ENCODE data around the gene CXCR4.

The CXCR4 gene

GRCh38 chr2:136133176-136133575 is 15.2 kb upstream of the CXCR4 start:
- DNase-seq: no peak
- in situ Hi-C loops (cut with HindIII; ENCODE audit: low pct_ligation_motif_present, low pct_unique_long_range_greater_than_20kb, low sequenced_read_pairs): no loop called here

GRCh38 chr2:136132825-136133155 is 14.8 kb upstream of the CXCR4 start:
- no peak for DNase-seq
- in situ Hi-C loops (cut with HindIII; ENCODE audit: low pct_ligation_motif_present, low pct_unique_long_range_greater_than_20kb, low sequenced_read_pairs): no loop called here

- no peak for DNase-seq
- in situ Hi-C loops (cut with HindIII; ENCODE audit: low pct_ligation_motif_present, low pct_unique_long_range_greater_than_20kb, low sequenced_read_pairs): no loop called here
Observed at GRCh38 chr2:136131961-136132824, 14.2 kb upstream of the CXCR4 start.

- DNase-seq: no peak
- in situ Hi-C loops (cut with HindIII; ENCODE audit: low pct_ligation_motif_present, low pct_unique_long_range_greater_than_20kb, low sequenced_read_pairs): no loop called here
Observed at GRCh38 chr2:136131484-136131960, 13.6 kb upstream of the CXCR4 start.

GRCh38 chr2:136130511-136130910 is 12.6 kb upstream of the CXCR4 start:
- in situ Hi-C loops (cut with HindIII; ENCODE audit: low pct_ligation_motif_present, low pct_unique_long_range_greater_than_20kb, low sequenced_read_pairs): no loop called here
- no peak for DNase-seq

GRCh38 chr2:136130045-136130444 is 12.1 kb upstream of the CXCR4 start:
- no peak for DNase-seq
- in situ Hi-C loops (cut with HindIII; ENCODE audit: low pct_ligation_motif_present, low pct_unique_long_range_greater_than_20kb, low sequenced_read_pairs): no loop called here

- DNase-seq: no peak
Observed at GRCh38 chr2:136129601-136130000, 11.7 kb upstream of the CXCR4 start.

GRCh38 chr2:136128905-136129304 is 11.0 kb upstream of the CXCR4 start:
- DNase-seq: no peak
- in situ Hi-C loops (cut with HindIII; ENCODE audit: low pct_ligation_motif_present, low pct_unique_long_range_greater_than_20kb, low sequenced_read_pairs): no loop called here

More at GRCh38 chr2:136129601-136130000, 11.7 kb upstream of the CXCR4 start:
- in situ Hi-C loops (cut with HindIII; ENCODE audit: low pct_ligation_motif_present, low pct_unique_long_range_greater_than_20kb, low sequenced_read_pairs): no loop called here

GRCh38 chr2:136128366-136128765 is 10.4 kb upstream of the CXCR4 start:
- no peak for DNase-seq
- in situ Hi-C loops (cut with HindIII; ENCODE audit: low pct_ligation_motif_present, low pct_unique_long_range_greater_than_20kb, low sequenced_read_pairs): no loop called here

GRCh38 chr2:136127356-136127755 is 9.4 kb upstream of the CXCR4 start:
- DNase-seq: no peak
- in situ Hi-C loops (cut with HindIII; ENCODE audit: low pct_ligation_motif_present, low pct_unique_long_range_greater_than_20kb, low sequenced_read_pairs): no loop called here

GRCh38 chr2:136126421-136126926 is 8.5 kb upstream of the CXCR4 start:
- in situ Hi-C loops (cut with HindIII; ENCODE audit: low pct_ligation_motif_present, low pct_unique_long_range_greater_than_20kb, low sequenced_read_pairs): no loop called here
- DNase-seq: no peak

- no peak for DNase-seq
- in situ Hi-C loops (cut with HindIII; ENCODE audit: low pct_ligation_motif_present, low pct_unique_long_range_greater_than_20kb, low sequenced_read_pairs): no loop called here
Observed at GRCh38 chr2:136126021-136126420, 8.1 kb upstream of the CXCR4 start.

- DNase-seq: no peak
- in situ Hi-C loops (cut with HindIII; ENCODE audit: low pct_ligation_motif_present, low pct_unique_long_range_greater_than_20kb, low sequenced_read_pairs): no loop called here
Observed at GRCh38 chr2:136125236-136125635, 7.3 kb upstream of the CXCR4 start.

- in situ Hi-C loops (cut with HindIII; ENCODE audit: low pct_ligation_motif_present, low pct_unique_long_range_greater_than_20kb, low sequenced_read_pairs): no loop called here
- no peak for DNase-seq
Observed at GRCh38 chr2:136124805-136125204, 6.9 kb upstream of the CXCR4 start.

- in situ Hi-C loops (cut with HindIII; ENCODE audit: low pct_ligation_motif_present, low pct_unique_long_range_greater_than_20kb, low sequenced_read_pairs): no loop called here
- DNase-seq: no peak
Observed at GRCh38 chr2:136122661-136123060, 4.7 kb upstream of the CXCR4 start.

GRCh38 chr2:136121204-136121910 is 3.4 kb upstream of the CXCR4 start:
- in situ Hi-C loops (cut with HindIII; ENCODE audit: low pct_ligation_motif_present, low pct_unique_long_range_greater_than_20kb, low sequenced_read_pairs): no loop called here

GRCh38 chr2:136119717-136120675 is 2.0 kb upstream of the CXCR4 start:
- no peak for DNase-seq
- in situ Hi-C loops (cut with HindIII; ENCODE audit: low pct_ligation_motif_present, low pct_unique_long_range_greater_than_20kb, low sequenced_read_pairs): no loop called here

More at GRCh38 chr2:136121204-136121910, 3.4 kb upstream of the CXCR4 start:
- no peak for DNase-seq

GRCh38 chr2:136118819-136119716 is 1.1 kb upstream of the CXCR4 start:
- in situ Hi-C loops (cut with HindIII; ENCODE audit: low pct_ligation_motif_present, low pct_unique_long_range_greater_than_20kb, low sequenced_read_pairs): no loop called here
- no peak for DNase-seq
